NCI-H1417 treated with DMSO at 0.1 percent for 48 hours (cell line): ENCODE measurements around the gene OGFOD2.

Source experiments
- DNase-seq: peaks from one replicate; lab custom pipeline; 2025; lab: John Stamatoyannopoulos, UW

The OGFOD2 gene

DNA sequence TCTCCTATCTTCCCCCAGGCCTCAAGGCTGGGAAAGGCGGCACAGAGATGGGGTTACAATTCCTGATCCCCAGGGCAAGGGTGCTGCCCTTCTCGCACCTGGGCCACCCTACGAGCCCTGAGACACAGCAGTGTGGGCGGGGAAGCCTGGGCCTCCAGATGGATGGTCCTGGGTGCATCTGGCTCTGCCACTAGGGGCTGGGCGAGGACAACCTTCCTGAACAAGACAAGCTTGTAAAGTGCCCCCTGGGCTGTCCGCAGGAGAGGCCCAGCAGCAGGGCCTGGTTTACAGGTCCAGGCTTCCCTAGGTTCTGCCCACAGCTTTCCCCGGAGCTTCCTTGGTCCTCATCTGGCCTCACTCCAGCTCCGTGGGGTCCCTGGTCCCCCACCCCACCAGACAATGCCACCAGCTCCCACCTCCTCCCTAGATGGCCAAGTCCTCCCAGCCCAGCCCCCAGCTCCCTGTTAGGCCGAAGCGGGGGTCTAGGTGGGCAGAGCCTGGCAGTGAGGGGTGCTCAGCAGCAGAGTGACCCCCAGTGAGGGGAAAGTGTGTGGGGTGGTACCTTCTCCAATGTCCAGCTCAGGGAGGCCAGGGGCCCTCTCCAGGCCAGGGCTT is 14.3 kb downstream of the OGFOD2 start:
- no peak for DNase-seq

GRCh38 chr12:122989874-122990419 is 14.9 kb downstream of the OGFOD2 start:
- DNase-seq, result no peak

DNA sequence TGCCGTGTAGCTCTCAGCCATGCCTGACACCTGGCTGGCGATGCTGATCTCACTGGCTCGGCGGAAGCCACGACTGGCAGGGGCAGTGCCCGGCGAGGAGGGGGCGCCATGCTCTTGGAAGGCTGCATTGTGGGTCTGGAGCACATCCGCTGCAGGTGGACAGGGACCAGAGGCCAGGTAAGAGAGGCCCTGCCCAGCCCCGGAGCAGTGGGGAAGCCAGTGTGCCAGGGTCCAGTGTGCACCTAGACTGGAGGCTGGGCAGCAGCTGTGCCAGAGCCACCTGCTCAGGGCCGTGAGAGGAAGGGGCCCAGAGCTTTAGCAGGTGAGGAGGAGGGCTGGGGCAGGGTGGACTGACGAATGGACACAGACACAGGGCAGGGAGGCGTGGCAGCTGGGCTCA is 15.5 kb downstream of the OGFOD2 start:
- no peak for DNase-seq

DNA sequence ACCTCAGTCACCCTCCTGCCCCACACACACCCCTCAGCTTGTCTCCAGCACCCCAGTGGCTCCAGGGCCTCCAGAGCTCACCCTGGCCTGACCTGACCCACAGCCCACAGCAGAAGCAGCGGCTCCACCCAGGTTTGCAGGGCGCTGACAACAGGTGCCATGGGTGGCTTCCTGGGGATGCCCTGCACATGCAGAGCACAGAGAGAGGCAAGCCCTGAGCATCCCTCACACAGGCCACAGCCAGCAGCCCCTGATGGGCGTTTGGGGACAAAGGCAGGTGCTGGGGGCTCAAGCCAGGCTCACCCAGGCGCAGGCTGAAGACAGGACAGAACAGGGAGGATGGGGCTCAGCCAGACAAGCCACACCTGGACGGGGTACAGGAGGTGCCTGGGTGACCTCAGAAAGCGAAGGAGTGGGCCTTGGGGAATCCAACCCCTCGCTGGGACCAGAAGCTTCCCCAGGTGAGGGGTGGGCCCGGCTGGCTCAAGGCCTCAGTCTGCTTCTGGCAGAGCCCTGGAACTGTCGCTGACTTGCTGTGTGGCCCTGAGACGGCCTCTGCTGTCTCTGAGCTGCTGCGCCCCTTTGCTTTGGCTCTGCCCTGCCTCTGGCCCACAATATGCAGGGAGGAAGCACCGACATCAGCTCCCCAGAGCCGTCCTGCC is 16.0 kb downstream of the OGFOD2 start:
- DNase-seq, result no peak

DNA sequence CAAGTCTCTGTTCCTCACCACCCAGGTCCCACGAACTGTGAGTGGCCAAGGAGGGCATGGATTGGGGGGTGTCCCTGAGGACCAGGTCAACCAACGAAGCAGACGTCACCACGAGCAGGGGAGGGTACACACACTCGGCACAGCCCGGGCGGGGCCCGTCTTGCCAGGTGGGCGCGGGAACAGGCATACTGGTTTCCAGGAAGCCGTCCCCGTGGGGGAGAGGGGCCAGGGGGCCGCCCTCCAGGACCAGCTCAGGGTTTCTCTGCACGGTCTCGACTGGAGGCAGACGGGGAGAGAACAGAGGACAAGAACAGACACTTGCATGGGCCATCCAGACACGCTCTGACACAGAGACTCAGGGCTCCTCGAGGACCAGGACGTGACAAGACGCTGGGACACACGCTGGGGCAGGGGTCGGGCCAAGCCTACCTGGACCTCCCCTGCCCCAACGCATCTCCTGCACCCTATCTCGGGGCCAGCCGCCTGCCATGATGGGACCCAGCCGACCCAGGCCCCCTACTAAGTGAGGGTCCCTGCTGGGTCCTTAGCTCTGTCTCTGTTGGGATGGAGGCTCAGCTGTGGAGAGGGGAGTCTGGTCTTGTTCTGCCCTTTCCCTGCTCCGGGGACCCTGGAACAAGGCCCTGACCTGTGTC is 16.7 kb downstream of the OGFOD2 start:
- DNase-seq, result no peak

DNA sequence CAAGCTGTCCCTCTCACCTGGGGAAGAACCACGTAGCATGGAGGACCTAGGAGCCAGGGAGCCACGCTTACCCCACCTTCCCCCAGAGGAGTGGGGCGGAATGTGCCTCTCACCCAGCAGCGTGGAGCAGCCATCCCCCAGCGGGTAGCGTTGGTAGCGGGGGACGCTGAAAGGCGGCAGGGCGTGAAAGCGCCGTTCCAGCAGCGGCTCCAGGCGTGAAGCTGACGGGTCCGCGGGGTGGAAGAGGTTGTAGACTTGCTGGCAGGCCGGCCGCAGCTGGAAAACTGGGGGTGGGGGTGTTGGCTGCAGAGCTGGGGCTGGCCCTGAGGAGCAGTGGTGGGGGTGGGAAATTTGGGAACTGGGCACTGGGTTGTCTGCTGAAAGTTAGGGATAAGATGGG is 17.3 kb downstream of the OGFOD2 start:
- no peak for DNase-seq

GRCh38 chr12:122994140-122994675 is 19.2 kb downstream of the OGFOD2 start:
- no peak for DNase-seq

DNA sequence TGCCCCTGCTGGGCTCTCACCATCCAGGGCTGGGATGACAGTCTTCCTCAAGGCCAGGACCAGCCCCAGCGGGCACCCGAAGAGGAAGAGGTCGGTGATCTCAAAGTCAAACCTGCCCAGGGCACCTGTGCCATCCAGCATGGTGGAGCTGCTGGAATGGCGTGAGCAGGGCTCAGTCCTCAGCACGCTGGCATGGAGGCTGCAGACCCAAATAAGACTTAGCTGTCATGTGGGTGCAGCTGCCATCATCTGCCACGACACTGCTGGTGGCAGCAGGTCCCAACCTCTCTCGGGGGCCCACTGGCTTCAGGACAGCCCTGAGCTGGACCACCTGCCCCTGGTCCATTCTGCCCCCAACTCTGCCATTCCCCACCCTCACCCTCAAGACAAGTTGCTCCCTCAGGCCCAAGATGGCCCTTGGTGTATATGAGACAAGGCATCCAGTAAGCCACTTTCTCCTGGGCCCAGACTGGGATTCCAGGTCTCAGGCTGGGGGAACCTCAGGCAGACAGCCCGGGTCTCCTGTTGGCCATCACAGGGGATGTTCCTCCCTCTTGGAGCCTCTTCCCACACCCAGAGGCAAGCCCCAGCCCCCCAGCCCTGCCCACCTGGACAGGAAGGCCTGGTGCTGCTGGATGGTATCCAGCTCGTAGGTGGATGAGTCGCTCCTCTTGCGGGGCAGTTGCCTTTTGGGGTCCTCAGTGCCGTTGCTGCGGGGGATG is 19.9 kb downstream of the OGFOD2 start:
- DNase-seq, result no peak

DNA sequence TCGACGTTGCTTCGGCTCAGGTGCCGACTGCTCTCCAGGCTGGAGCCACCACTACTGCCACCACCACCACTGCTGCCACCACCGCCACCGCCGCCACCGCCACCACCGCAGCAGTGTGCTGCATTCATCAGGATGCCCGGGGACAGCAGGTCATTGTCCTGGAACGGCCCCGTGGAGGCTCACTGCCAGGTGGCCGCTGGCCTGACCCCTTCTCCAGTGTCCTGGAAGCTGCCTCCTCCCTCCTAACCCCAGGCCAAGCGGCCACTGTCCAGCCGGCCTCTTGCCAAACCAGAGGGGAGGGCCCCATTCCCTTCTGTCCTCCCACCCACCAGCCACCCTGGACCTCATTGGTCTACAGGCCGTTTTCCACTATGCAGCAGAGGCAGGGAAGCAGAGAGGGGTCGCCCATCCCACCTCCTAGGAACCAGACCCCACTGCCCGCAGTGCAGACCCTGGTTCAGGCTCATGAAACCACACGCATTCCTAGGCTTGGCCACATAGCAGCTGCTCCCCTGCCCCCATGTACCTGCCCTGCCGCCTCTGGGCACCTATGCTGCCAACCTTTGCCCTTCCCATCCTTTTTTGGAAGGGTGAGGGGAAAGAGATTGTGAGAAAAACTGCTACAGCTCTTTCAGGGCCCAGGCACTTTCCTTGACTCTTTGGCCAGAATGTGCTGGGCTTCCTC is 20.6 kb downstream of the OGFOD2 start:
- no peak for DNase-seq

DNA sequence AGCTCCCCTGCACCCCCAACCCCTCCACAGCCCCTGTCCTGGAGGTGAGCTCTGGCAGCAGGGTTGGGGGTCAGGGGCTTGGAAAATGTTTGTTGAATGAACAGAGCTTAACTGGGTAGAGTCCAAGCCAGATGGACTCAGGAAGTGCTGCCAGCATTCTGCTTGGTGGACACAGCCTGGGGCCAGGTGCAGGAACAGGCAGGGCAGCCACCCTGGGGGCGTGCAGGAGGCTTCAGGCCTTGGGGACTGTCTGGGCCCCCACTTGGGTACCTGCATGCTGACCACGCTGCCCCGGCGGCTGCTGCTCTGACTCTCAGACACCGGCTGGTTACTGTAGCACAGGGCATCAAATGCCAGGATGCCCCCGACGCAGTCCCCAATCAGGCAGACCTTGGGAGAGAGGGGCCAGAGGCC is 21.2 kb downstream of the OGFOD2 start:
- DNase-seq, result no peak

DNA sequence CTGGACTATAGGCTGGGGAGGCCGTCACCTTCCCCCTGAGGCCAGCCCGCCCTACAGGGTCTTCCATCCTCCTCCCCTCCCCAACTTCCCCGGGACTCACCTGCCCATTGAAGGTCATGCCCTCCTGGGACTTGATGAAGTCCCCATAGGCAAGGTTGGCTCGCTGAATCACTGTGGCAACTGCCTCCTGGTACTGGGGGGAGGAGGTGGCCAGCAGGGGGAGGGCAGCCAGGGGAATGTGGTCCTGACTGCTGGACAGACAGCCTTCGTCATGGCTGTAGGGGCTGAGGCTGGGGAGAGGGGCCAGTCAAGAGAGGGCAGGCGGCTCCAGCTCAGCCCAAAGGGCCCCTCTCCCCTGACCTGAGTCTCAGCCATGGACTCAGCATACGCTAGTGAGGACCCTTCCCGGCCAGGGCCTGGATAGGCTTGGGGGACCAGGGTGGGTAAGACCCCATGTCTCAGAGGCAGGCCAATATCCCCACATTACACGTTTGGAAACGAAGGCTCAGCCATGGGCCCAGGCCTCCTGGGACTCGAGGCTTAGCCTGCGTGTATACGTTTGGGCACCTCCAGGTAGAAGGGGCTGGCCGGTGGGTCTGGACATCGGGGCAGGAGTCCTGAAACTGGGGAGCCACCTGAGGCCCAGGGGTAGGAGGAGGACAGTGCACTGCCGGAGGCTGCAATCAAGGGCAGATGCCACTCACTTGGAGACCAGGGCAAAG is 21.7 kb downstream of the OGFOD2 start:
- DNase-seq, result no peak

GRCh38 chr12:122997343-122998250 is 22.6 kb downstream of the OGFOD2 start:
- DNase-seq, result no peak

GRCh38 chr12:122998316-122998715 is 23.3 kb downstream of the OGFOD2 start:
- no peak for DNase-seq

GRCh38 chr12:122999196-122999946 is 24.3 kb downstream of the OGFOD2 start:
- no peak for DNase-seq

DNA sequence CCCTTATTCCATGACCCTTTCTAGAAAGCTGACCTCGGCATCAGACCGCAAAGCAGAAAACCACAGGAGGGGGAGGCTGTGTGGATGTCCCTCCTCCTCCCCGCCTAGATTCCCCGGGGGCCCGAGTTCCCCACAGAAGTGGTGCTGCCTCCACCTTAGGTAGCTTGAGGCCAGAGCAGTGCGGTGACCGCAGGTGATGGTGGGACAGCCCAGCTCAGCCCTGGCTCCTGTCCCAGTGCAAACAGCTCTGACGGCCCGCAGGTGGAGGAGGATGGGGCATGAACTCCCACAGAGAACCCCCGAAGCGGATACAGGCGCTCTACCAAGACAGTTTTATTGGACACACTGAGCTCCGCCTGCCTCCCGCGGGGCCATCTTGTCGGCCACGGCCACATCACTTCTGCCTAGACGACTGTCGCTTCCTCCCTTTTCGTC is 25.0 kb downstream of the OGFOD2 start:
- DNase-seq, result no peak

- DNase-seq, result no peak
These were observed 25.5 kb downstream of the OGFOD2 start for GRCh38 chr12:123000578-123000977.

DNA sequence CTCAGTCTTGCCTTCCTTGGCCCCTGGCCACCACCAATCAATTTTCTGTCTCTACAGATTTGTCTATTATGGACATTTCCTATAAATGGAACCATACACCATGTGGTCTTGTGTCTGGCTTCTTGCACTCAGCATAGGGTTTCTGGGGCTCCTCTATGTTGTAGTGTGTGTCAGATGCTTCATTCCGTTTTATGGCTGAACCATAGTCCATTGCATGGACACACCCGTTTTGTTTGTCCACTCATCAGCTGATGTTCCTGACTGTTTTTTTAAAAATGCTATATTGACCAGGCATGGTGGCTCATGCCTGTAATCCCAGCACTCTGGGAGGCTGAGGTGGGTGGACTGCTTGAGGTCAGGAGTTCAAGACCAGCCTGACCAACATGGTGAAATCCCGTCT is 26.4 kb downstream of the OGFOD2 start:
- no peak for DNase-seq

GRCh38 chr12:123003257-123003656 is 28.2 kb downstream of the OGFOD2 start:
- no peak for DNase-seq

DNA sequence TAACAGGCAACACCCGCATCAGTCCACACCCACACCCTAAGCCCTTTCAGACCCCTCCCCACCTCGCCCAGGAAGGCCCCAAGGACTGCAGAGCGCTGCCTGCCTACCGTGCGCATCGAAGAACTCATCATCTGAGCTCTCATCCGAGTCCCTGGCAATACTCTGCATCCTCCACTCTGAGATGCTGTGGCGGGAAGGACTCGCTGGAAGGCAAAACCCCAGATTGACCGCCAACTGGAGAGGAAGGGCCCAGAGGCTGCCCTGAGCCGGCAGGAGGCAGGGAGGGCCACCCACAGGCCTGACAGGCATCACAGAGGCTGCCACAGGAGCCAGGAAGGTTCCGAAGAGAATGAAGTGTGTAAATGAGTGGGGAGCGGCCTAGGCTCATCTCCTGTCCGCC is 29.2 kb downstream of the OGFOD2 start:
- no peak for DNase-seq
